COLO668 (cell line): ENCODE measurements around the gene CPXM2.
"Not testable (repeated sequence)": the region's sequence is repeated elsewhere in the genome, so short reads cannot be mapped to it uniquely, and the experiment has no call there.

Experiments
- DNase-seq: peaks from one replicate; lab custom pipeline; 2025; ENCODE audit not compliant: unreplicated experiment; lab: John Stamatoyannopoulos, UW

Gene CPXM2

DNA sequence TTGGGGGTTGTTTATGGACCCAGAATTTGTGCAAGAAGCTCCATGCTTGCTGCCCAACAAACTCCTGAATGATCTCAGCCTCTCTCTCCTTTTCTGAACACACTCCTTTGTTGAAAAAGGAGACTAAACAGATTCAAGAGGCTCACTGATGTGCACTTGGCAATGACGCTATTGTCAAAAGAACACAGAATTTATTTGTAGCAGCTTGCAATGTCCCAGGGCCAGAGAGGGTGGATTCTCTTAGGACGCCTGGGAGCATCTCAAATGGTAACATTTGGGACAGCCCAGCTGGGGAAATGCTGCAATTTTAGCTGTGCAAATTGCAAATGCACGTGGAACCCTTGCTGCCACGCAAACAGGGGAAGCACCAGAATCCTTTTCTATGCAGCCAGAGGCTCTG, 145.5 kb downstream of the CPXM2 start:
- DNase-seq = no peak

DNA sequence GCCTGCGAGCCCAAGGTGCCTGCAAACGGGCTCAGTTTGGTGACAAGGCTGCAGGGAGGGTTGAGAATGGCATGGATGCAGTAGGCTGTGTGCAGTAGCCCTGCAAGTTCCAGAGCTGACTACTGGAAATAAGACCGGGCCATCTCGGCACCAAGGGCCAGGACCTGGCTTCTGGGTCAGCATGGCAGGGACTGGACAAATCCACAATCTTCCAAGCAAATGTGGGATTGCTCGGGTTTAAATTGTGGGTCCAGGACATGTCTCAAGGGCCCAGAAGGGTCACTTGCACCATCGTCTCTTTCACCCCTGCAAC, 147.4 kb downstream of the CPXM2 start:
- DNase-seq = no peak

DNA sequence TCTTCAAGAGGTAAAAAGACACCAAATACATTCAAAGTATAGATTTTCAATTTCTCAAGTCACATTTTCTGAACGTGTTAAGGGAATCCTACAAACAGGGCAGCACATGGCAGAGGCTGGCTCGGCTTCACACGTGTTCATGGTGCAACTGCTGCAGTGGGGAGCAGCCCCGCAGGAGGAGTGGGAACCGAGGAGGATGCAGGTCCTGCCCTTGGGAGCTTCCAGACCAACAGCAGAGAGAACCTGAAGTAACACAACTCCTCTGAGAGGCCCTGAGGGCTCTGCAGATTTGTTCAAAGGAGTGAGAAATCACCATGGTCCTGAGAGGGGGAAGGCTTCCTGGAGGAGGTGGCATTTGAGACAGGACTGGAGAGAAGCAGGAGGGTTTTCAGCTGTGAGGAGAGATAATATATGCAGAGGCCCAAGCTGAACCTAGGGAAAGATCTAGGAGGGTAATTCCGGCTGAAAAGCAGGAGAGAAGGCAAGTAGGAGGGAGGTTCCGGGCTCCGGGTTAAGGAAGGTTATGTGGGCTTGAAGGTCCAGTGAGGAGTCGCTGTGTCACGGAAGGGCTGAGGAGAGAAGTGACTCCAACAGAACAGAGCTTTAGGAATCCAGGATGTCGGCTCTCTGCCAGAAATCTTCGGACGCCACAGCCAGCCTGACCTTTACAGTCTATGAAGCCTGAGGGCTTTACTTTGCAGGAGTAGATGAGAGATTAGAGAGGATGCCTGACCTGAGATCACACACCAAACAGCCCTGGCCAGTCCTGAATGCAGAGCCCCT, 148.0 kb downstream of the CPXM2 start:
- no peak for DNase-seq

DNA sequence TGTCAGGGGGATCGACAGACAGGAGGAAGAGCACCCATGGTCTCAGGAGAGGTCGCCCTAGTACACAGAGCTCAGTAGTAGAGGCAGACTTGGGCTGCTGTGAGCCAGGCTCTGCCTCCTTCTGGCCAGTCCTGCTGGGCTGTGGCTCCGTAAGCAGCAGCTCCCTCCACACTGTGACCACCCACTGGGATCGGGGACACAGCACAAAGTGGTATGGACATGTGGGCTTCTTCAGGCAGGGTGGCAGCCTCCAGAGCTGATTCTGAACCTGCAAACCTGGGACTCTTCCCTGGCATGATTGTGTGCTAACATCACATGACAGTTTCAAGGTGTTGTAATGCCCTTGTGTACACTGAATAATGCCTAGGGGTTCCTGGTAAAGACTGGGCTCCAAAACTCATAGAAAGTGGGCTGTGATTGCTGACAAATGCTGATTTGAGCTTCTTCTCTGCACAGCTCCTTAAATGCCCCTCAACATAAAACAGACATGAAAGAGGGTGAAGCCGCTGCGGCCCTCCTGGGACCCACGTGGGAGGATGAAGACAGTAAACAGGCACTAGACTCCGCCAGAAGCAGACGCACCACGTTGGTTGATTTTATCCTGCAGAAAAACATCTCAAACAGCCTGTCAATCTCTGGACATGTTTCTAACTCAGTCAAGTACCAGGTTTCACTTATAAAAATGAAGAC, 148.7 kb downstream of the CPXM2 start:
- DNase-seq = no peak

DNA sequence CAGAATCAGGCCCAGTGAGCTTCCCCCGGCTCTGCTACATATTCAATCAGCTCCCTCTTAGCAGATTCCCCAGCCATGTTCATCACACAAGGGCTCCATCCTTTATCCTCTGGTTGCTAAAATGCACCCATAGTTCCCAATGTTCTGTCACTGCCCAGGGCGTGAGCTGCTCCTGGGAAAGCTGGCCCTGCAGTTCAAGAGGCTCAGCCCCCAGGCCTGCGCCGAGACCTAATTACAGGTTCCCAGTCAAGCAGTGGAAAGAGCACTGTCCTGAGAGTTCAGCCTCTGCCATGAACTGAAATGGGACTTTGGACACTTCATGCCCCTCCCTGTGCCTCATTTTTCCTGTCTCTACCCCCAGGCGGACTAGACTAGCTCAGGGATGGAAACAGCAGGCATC, 149.9 kb downstream of the CPXM2 start:
- DNase-seq = no peak

DNA sequence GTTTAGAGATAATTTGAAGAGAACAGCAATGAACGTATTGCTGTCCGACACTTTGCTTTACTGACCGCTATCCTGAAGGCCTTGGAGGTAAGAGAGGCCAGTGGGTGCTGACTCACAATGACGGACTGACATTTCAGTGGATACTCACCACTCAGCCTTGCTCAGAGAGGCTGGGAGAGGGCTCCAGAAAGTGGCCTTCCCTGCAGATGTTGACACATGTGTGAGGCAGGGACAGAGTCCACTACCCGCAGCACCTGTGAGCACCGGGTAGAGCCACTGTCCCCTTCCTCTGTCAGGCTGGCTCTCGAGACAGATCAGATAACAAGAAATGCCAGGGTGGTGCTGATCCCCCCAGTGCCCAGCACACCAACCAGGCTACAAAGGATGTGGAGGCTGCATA, 150.5 kb downstream of the CPXM2 start:
- DNase-seq = no peak

DNA sequence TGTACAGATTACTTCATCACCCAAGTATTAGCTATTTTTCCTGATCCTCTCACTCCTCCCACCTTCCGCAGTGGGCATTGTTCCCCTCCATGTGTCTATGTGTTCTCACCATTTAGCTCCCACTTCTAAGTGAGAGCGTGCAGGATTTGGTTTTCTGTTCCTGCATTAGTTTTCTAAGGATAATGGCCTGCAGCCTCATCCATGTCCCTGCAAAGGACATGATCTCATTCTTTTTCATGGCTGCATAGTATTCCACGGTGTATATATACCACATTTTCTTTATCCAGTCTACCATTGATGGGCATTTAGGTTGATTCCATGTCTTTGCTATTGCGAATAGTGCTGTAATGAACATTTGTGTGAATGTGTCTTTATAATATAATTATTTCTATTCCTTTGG, 154.7 kb downstream of the CPXM2 start:
- not testable (repeated sequence) for DNase-seq

DNA sequence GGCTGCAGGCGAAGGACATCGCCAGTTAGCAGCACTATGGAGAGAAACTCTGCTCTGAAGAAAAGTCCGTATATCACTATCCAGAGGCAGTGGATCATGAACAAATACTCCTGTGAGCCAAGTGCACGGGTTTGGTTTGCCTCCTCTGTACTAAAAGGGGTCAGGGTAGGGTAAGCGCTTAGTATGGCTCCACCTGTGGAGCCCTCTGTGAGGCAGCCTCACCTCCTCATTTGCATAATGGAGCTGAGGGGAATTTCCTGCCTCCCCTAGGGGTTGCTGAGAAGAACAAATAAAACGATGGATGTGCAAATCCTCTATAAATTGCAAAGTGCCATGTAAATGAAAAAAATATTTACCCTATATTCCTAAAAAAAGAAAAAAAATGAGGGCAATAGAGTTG, 162.1 kb downstream of the CPXM2 start:
- DNase-seq = no peak

DNA sequence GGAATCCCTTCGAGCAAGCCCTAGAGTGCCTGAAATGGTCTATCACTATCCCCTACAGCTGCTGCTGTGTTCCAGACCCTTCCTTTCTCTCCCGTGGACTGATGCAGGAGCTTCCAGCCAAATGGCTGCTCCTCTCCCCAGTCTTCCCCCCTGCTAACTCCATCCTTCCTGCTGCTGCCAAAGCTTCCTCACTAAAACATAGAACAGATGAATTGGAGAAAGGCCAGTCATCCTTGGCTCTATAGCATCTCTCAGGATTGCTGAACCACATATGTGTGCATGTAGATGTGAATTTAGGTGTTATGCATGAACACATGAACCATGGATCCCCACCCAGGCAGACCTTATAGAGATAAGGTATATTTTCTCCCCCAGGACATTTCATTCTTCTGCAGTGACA, 164.8 kb downstream of the CPXM2 start:
- DNase-seq = no peak

DNA sequence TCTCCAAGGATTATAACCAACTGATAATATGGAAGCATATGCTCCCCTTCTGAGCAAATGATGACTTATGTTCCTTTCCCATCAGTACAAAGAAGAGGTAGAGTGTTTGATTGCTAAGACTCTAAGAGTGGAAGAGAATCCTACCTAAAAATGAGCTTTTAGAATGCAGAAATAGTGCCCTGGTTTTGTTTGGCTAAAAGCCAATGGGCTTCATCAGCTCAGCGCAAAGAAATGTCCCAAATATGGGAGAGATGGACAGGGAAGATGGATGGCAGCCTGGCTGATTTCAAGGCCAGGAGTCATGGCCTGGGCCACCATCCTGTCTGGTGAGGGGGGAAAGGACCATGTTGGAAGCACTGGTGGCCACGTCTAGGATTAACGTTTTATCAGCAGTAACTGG, 165.2 kb downstream of the CPXM2 start:
- no peak for DNase-seq

DNA sequence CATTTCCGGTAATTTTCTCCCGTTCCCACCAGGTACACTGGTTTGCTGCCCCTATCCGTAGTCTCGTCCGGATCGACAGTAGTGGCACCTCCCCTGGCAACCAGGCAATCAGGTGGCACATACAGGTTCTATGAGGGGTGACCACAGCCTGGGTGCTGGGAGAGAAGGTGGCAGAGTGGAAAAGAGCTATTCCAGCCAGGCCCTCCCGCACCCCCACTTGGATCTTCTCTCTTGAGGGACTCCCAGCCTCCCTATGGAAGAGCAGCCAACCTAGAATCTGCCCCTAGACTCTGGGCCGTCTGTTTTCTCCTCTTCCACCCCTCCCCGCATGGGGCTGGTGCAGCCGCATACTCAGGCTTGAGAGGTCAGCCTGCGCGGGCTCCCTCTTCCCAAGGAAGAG, 166.9 kb downstream of the CPXM2 start:
- no peak for DNase-seq

DNA sequence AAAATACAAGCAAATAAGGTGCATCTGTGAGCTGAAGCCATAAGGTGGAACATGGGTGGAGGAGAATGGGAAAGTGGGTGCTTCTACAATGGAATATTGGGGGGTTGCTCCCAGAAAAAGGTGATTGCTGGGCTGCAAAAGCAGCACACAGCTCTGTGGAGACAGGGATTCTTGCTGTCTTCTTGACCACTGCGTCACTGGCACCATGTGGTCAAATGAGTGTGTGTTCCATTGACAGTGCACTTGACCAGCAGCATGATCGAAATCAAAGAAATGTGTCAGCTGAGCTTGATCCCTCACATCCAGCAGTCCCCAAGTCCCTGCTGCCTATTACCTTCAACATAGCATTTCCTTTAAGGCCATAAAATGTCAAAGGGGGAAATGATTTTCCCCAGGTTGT, 169.3 kb downstream of the CPXM2 start:
- no peak for DNase-seq

DNA sequence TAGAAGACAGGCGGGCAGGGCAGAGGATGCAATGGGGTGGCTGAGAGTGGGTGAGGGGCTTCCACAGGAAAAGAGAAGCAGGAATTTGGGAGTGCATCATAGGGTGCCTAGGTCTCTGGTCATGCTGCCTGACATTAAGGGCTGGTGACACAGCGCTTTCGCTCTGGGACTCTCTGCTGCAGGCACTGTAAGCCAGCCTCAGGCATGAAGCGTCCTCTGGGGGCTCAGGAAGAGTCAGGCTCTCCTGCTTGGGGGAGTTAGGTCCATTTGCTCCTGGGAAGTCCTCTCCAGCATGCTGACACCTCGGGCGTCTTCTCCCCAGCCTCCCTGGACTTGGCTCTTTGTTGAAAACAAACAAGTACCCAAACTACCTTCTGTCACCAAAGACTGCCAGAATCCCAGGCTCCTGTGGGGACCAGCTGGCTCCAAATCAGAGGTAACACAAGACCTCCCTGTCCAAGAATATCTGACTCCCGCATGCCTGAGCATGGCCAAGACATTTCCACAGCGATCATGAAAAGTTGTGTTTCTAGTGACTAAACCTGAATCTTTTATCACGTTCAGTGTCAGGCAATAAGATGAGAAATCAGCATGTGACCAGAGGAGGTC, 170.1 kb downstream of the CPXM2 start:
- no peak for DNase-seq

DNA sequence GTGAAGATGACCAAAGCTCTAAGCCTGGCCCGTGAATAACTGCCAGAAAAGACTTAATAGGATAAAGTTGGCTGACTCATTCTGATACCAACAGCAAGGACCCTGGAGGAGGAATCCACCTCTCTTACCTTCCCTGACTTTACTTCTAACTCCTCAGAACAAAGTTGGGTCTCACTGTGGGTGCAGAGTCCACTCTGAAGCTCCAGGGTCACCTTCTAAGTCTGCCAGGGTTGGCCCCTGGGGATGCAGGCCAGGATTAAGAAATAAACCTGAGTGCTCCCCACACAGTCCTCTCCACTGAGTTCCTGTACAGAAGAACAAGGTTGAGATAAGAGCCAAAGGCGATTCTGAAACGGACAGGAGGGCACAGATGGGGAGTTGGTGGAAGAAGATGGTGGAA, 171.1 kb downstream of the CPXM2 start:
- no peak for DNase-seq

DNA sequence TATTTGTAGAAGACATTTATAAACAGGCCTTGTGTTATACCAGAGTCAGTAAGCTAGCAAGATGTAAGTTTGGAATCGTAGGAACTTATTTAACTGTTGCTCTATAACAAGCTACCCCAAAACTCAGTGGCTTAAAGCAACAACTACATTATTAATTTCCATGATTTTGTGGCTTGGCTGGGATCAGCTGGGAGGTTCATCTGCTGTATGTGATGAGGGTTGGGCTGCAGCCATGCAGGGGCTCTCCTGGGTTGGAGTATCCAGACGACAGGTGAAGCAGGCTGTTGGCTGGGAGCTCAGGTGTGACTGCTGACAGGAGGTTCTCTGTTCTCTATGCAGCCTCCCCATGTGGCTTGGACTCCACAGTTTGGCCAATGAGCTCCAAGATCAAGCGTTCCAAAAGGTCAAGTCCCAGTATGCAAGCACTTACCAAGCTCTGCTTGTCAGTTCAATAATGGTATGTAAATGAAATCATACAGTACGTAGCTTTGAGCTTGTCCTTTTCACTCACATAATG, 173.0 kb downstream of the CPXM2 start:
- no peak for DNase-seq

DNA sequence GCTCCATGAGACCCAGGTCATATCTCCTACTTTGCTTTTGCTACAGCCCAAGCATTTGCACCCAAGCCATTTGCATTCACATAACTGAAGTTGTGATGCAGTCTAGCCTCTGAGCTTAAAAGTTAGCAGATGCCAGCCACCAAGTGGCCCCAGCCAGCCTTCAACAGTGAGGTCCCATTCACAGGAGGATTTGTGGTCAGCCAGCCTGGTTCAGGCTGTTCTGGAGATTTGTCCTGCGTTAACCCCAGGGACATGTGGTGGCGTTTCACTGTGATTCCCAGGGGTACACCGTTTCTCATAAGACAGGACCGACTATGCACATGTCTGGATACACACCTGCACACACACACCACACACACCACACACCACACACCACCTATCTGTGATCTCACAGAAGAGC, 174.3 kb downstream of the CPXM2 start:
- DNase-seq = no peak

DNA sequence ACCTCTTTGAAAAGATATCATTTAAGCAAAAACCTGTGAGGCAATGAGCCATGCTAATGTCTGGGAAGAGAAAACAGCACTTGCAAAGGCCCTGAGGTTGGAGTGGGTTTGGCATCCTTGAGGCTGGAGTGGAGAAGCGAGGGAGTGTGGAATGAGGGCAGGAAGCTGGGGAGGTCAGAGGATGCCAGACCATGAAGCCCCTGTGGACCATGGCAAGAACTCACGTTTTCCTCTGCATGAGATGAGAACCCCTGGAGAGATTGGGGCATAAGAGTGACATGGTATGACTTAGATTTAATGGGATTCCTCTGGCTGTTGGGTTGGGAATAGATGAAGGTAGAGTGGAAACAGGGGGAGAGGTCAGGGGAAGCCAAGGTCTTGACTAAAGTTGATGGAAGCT, 176.1 kb downstream of the CPXM2 start:
- DNase-seq = no peak

DNA sequence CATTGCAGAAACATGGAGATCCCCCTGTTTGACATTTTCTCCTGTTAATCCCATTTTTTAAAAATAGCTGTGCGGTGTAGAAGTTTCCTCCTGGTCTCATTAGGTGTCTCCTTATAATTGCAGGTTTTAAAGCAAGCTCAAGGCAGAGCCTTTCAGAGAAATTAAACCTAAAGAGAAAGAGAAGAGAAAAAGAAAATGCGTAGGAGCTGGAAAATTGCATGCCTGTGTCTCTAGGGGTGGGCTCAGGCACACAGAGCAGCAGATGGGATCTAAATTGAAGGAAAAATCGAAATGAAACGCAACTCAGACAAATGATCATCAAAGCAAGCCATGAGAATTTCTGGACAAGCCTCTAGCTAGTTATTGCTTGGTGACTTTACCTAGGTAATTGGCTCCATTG, 185.4 kb downstream of the CPXM2 start:
- DNase-seq = no peak

DNA sequence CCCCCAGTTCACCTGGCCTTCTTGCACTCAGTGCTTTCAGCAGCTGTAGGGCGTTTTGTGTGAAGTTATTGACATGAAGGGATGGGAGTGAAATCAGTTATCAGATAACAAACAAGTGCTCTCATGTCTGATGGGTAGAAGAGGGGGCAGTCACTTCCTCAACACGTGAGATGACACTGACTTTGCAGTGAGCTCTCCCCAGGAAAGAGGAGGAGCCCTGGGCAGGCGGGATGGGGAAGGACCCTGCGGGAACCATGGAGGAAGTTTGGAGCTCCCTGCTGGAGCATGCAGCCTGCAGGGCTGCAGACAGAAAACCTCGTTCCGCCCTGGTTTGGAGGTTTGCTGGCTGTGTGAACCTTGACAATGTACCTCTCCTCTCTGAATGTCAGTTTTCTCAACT, 186.8 kb downstream of the CPXM2 start:
- DNase-seq = no peak

DNA sequence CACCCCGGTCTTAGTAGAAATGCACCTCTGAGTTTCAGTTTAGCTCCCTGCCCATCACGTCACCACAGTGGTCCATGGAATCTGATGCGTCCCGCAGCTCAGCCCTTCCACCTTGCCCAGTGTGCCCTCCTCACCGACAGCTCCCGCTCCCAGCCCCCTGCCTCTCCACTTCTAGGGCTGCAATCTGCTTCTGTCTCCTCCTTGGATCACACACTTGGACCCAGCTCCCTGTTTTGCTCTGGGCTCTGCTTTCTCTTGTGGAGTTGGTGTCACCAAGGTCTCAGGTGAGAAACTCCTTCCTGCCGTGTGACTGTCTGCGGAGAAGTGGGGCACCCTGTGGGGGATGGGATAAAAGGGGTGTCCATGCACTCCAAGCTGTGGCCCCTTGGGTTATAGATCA, 187.5 kb downstream of the CPXM2 start:
- DNase-seq = no peak

DNA sequence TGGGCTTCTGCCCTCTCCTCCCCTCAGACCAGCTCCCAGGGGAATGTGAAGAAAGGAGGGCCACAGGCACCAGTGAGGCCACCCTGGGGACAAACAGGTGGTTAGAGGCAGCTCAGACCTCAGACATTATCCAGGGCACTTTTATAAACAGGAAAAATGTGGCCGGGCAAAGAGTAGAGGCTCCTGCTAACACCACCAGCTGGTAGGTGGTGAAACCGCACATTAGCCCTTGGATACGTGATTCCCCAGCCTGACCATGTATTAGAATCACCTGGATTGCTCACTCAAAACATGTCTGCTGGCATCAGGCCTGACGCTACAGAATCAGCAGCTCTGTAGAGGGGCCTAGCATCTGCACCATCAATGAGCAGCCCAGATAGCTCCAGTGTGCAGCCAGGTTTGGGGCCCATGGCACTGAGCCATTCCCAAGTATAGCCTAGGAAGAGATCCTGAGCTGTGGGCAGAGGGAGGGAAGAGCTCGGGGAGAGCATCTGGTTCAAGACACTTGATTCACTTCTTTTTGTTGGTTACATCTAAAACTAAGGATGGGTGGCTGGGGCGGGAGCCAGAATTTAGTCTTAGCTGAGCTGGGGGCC, 188.3 kb downstream of the CPXM2 start:
- DNase-seq = no peak
